Measurements from ENCODE around the gene ARF4.
A peak's percentile ranks its signal among the peaks of the same experiment; 100 is the strongest.

Gene ARF4

GRCh38 chr3:57559526-57559925 lies 37.6 kb downstream of the ARF4 start:
- Mint-ChIP-seq H3K9me3 (no peaks in the 10 kb centered on the region), H3K4me3 (peak overlapping the region; percentile 63), H3K27me3 (ENCODE audit: low read depth) (no peaks in the 10 kb centered on the region), H3K36me3 (ENCODE audit: low read depth) (peaks cover 43% of the 10 kb centered on the region), H3K27ac (no peak overlapping the region), H3K4me1 (ENCODE audit: low read depth) (peaks cover 38% of the 10 kb centered on the region)
- DNase-seq (ENCODE audit: low spot score) = no peak

DNA sequence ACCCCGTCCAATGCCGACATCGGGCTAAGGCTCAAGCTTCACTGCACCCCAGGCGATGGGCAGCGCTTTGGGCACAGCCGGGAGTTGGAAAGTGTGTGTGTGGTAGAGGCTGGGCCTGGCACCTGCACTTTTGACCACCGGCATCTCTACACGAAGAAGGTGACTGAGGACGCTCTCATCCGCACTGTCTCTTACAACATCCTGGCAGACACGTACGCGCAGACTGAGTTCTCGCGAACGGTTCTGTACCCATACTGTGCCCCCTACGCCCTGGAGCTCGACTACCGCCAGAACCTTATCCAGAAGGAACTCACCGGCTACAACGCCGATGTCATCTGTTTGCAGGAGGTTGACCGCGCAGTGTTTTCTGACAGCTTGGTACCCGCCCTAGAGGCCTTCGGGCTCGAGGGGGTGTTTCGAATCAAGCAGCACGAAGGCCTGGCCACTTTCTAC lies 40.0 kb downstream of the ARF4 start:
- no peaks in the 10 kb centered on the region for H3K9me3 Mint-ChIP-seq
- DNase-seq (ENCODE audit: low spot score) = peak; percentile 40

GRCh38 chr3:57556459-57557084 lies 40.6 kb downstream of the ARF4 start:
- H3K36me3 Mint-ChIP-seq (ENCODE audit: low read depth) = peaks cover 35% of the 10 kb centered on the region
- H3K27ac Mint-ChIP-seq = peak overlapping the region; percentile 99
- H3K4me3 Mint-ChIP-seq = peak overlapping the region; percentile 86
- peak; percentile 29 for DNase-seq (ENCODE audit: low spot score)
- no peaks in the 10 kb centered on the region for H3K27me3 Mint-ChIP-seq (ENCODE audit: low read depth)
- peaks cover 35% of the 10 kb centered on the region for H3K4me1 Mint-ChIP-seq (ENCODE audit: low read depth)
- H3K9me3 Mint-ChIP-seq = no peaks in the 10 kb centered on the region

More for the DNA sequence above, 40.0 kb downstream of the ARF4 start:
- Mint-ChIP-seq H3K4me1 (ENCODE audit: low read depth) (peaks cover 36% of the 10 kb centered on the region), H3K4me3 (peak overlapping the region; percentile 86), H3K27me3 (ENCODE audit: low read depth) (no peaks in the 10 kb centered on the region), H3K27ac (peak overlapping the region; percentile 99), H3K36me3 (ENCODE audit: low read depth) (peaks cover 35% of the 10 kb centered on the region)

- peak within 1 kb of the TSS; percentile 86 for H3K4me3 Mint-ChIP-seq
- no peaks in the 10 kb centered on the region for H3K9me3 Mint-ChIP-seq
- H3K27me3 Mint-ChIP-seq (ENCODE audit: low read depth) = no peaks in the 10 kb centered on the region
- DNase-seq (ENCODE audit: low spot score) = peak; percentile 83
- peaks cover 33% of the 10 kb centered on the region for H3K4me1 Mint-ChIP-seq (ENCODE audit: low read depth)
- peak within 1 kb of the TSS; percentile 99 for H3K27ac Mint-ChIP-seq
- H3K36me3 Mint-ChIP-seq (ENCODE audit: low read depth) = peaks cover 33% of the 10 kb centered on the region
Measured at GRCh38 chr3:57555738-57556458, 41.2 kb downstream of the ARF4 start, which contains the start of gene PDE12. Gene PDE12, plus strand, starts transcription at chr3:57556274. Its CDS starts 106 bp downstream, at chr3:57556380.

DNA sequence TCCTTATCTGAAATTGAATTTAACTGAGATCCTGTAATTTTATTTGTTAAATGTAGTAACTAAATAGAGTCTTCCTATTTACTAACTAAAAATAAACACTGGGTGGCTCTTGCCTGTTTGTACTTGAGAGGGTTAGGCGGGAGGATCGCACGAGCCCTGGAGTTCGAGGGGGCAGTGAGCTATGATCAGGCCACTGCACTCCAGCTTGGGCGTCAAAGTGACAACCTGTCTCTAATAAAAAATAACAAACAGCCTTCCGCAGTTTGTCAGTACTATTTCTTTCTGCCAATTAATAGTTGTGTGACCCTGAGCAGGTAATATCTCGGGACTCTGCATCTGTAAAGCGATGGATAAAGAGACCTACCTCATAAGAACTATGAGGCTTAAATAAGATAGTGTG lies 41.8 kb downstream of the ARF4 start:
- Mint-ChIP-seq H3K9me3 (no peaks in the 10 kb centered on the region), H3K27ac (peak overlapping the region; percentile 99), H3K36me3 (ENCODE audit: low read depth) (peaks cover 29% of the 10 kb centered on the region), H3K4me3 (peak overlapping the region; percentile 86), H3K27me3 (ENCODE audit: low read depth) (no peaks in the 10 kb centered on the region), H3K4me1 (ENCODE audit: low read depth) (peaks cover 28% of the 10 kb centered on the region)
- no peak for DNase-seq (ENCODE audit: low spot score)

GRCh38 chr3:57546616-57547015 lies 50.5 kb downstream of the ARF4 start:
- peaks cover 8% of the 10 kb centered on the region for H3K27me3 Mint-ChIP-seq (ENCODE audit: low read depth)
- H3K4me1 Mint-ChIP-seq (ENCODE audit: low read depth) = peaks cover 6% of the 10 kb centered on the region
- DNase-seq (ENCODE audit: low spot score) = no peak
- no peaks in the 10 kb centered on the region for H3K9me3 Mint-ChIP-seq
- H3K4me3 Mint-ChIP-seq = no peak overlapping the region
- H3K27ac Mint-ChIP-seq = no peak overlapping the region
- no peaks in the 10 kb centered on the region for H3K36me3 Mint-ChIP-seq (ENCODE audit: low read depth)

GRCh38 chr3:57545636-57546268 lies 51.4 kb downstream of the ARF4 start:
- no peak for DNase-seq (ENCODE audit: low spot score)
- no peaks in the 10 kb centered on the region for H3K36me3 Mint-ChIP-seq (ENCODE audit: low read depth)
- H3K4me3 Mint-ChIP-seq = no peak overlapping the region
- peaks cover 6% of the 10 kb centered on the region for H3K4me1 Mint-ChIP-seq (ENCODE audit: low read depth)
- no peaks in the 10 kb centered on the region for H3K9me3 Mint-ChIP-seq
- peaks cover 8% of the 10 kb centered on the region for H3K27me3 Mint-ChIP-seq (ENCODE audit: low read depth)
- H3K27ac Mint-ChIP-seq = no peak overlapping the region

DNA sequence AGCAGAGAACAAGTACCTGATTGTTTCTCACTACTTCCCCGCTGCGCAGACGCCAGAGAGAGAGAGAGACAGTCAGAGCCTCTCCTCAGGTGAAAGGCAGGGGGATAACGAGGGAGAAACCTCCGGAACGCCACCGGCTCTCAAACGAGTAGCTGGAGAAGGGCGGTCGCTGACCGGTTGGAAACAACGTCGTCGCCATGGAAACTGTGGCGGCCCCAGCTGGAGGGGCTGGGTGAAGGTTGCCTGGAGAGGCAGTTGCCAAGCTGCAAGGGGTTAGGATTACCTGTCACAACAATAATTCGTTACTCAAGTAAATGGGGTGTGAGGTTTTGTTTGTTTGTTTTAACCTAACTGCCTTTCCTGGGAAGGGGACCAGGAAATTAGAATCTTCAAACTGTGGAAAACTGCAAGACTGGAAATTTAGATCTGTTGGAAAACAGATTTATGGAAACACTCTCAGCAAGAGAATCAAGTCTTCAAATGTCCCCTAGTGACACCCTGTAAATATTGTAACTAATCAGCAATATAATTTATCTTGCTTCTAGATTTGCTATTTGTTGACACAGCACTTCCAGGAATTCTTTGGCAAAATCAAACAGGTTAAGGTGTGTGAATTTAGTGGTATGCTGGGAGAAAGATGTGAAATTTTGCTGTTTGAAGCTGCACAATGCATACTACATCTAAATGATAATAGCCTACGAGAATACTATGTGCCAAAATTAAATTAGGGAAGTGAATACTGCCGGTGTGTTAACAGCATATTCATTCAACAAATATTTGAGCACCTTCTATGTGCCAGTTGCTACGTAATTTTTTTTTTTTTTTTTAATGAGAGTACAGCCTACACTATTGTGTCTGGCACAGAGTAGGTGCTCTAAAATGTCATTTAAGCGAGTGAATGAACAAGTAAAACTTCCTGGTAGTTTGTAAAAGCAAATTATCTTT lies 52.7 kb downstream of the ARF4 start, which contains the start of gene DNAH12:
Gene DNAH12, minus strand, starts transcription at position 164 of the 945 bp plus-strand sequence. CDS start 1,474 bp downstream, outside the sequence.
- Mint-ChIP-seq H3K9me3 (no peaks in the 10 kb centered on the region), H3K27ac (no peak within 1 kb of the TSS), H3K36me3 (ENCODE audit: low read depth) (no peaks in the 10 kb centered on the region), H3K27me3 (ENCODE audit: low read depth) (peaks cover 8% of the 10 kb centered on the region), H3K4me1 (ENCODE audit: low read depth) (peaks cover 6% of the 10 kb centered on the region), H3K4me3 (no peak within 1 kb of the TSS)
- DNase-seq (ENCODE audit: low spot score) = no peak

- H3K27me3 Mint-ChIP-seq (ENCODE audit: low read depth) = peaks cover 3% of the 10 kb centered on the region
- no peaks in the 10 kb centered on the region for H3K9me3 Mint-ChIP-seq
- H3K27ac Mint-ChIP-seq = no peak overlapping the region
- no peaks in the 10 kb centered on the region for H3K4me1 Mint-ChIP-seq (ENCODE audit: low read depth)
- H3K36me3 Mint-ChIP-seq (ENCODE audit: low read depth) = no peaks in the 10 kb centered on the region
- DNase-seq (ENCODE audit: low spot score) = no peak
- H3K4me3 Mint-ChIP-seq = no peak overlapping the region
Measured at GRCh38 chr3:57538465-57538864, 58.7 kb downstream of the ARF4 start.

GRCh38 chr3:57530071-57530608 lies 67.0 kb downstream of the ARF4 start:
- Mint-ChIP-seq H3K27me3 (ENCODE audit: low read depth) (peaks cover 7% of the 10 kb centered on the region), H3K36me3 (ENCODE audit: low read depth) (no peaks in the 10 kb centered on the region), H3K27ac (no peak overlapping the region), H3K4me1 (ENCODE audit: low read depth) (no peaks in the 10 kb centered on the region), H3K9me3 (no peaks in the 10 kb centered on the region), H3K4me3 (no peak overlapping the region)
- DNase-seq (ENCODE audit: low spot score) = no peak
